Lower leg skin (tissue), 4 donors: Measurements from ENCODE around the gene FNDC3B. TPM values are rescaled to one million over a fixed set of nuclear protein-coding genes. Genes with fewer than 3 reads are reported as not detected.

Experiments used
- DNase-seq, 2 donors: peaks; one replicate each; pipeline ENCODE4 v3.0.0-alpha.2; 2019; ENCODE audit warnings: low spot score in 2 of 2
- H3K4me3 ChIP-seq: fragments of 200-600 bp; sonication (generic); 2 replicates; pipeline ENCODE4 v1.5.1; 2017; ENCODE audit warnings: mild to moderate bottlenecking, low read depth; ENCODE audit not compliant: poor library complexity, severe bottlenecking
- POLR2A ChIP-seq, 2 donors: fragments of 450-650 bp; IDR thresholded peaks; one replicate each; pipeline ENCODE4 v1.6.1; 2016 to 2017; ENCODE audit warnings: antibody characterized with exemption in 2 of 2, mild to moderate bottlenecking in 1 of 2, moderate library complexity in 1 of 2
- WGBS, 2 donors: methylation state at CpG; one replicate each; pipeline ENCODE4 v1.1.5; 2018; 5-methylcytosine and 5-hydroxymethylcytosine counted together
- intact Hi-C: fragments of 100-400 bp; cut with DNase I; formaldehyde crosslinking; loops from one replicate; pipeline ENCODE4 v1.15.0; 2023; ENCODE audit warnings: low total_unique reads
- total RNA-seq, 4 donors: library from RNA; depleted of rRNA; stranded (reverse); fragments of >200 nt; gene quantifications; one replicate each; pipeline ENCODE4 v1.1.0, GENCODE V29; 2016
- TF ChIP-seq, protein P1 (sequence below), 3 donors: fragments of 450-650 bp; IDR thresholded peaks; one replicate each; pipeline ENCODE4 v1.5.1; 2016; ENCODE audit warnings: antibody characterized with exemption in 3 of 3, mild to moderate bottlenecking in 3 of 3, moderate library complexity in 2 of 3

FNDC3B gene
- total RNA-seq, 4 donors from 2014 or later: 22.9 to 39.3 (median 23.2) TPM

DNA sequence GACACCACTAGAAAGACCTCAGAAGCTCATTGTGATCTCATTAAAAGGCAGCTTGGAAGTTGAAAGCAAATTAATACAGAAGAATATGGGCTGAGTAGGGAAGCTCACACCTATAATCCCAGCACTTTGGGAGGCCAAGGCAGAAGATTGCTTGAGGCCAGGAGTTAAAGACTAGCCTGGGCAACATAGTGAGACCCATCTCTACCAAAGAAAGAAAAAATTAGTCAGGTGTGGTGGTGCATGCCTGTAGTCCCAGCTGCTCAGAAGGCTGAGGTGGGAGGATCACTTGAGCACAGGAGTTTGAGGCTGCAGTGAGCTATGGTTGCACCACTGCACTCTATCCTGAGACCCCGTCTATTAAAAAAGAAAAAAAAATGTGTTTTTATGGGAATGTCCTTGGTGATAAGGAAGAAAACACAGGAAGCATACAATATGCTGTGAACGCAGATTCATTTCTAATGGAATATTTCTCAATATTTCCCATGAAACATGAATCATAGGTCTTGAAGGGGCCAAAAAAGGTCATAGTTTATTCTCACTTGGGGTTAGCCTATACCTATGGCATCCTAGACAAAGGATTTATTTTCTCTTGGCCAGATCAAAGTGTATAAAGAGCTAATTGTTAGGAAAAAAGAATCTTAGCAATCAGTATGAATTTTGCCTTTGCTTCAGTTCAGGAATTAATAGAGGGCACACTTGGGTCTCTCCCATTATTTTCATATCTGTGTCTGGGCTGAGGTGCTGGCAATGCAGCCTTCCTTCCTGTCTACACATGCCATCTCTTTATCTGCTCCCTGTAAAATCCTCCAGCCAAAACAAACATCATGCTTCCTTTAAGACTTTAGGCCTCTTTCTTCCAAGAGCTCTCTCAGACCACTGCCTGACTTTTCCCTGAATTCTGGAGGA lies 98.2 kb downstream of the FNDC3B start:
- intact Hi-C loops: no loop called here
- H3K4me3 ChIP-seq: no peak overlapping the region
- no peak for DNase-seq
- no peak for TF ChIP-seq POLR2A (IDR thresholded peaks at IDR 0.05)
- TF ChIP-seq, protein P1, sequence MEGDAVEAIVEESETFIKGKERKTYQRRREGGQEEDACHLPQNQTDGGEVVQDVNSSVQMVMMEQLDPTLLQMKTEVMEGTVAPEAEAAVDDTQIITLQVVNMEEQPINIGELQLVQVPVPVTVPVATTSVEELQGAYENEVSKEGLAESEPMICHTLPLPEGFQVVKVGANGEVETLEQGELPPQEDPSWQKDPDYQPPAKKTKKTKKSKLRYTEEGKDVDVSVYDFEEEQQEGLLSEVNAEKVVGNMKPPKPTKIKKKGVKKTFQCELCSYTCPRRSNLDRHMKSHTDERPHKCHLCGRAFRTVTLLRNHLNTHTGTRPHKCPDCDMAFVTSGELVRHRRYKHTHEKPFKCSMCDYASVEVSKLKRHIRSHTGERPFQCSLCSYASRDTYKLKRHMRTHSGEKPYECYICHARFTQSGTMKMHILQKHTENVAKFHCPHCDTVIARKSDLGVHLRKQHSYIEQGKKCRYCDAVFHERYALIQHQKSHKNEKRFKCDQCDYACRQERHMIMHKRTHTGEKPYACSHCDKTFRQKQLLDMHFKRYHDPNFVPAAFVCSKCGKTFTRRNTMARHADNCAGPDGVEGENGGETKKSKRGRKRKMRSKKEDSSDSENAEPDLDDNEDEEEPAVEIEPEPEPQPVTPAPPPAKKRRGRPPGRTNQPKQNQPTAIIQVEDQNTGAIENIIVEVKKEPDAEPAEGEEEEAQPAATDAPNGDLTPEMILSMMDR (IDR thresholded peaks at IDR 0.05): no peak
- 36 to 42% methylated on average over 2 of the region's 2 CpGs for whole genome bisulfite sequencing, 2 donors

DNA sequence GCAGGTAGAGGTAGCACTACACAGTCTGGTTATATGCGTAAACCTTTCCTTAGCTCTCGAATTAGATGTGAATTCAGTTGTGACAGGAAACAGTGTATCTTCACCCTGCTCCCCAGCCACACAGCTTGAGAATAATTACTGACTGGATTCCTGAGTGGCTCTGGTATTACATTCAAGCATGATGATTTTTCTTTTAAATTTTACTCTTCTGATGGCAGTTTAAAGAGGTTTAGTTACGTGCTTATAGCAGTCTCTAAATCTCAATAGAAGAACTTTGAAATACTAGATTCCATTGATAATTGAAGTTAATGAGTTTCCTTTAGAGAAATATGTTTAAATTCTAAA lies 98.8 kb downstream of the FNDC3B start:
- intact Hi-C loops: no loop called here
- TF ChIP-seq POLR2A (IDR thresholded peaks at IDR 0.05): no peak
- TF ChIP-seq, protein P1 (IDR thresholded peaks at IDR 0.05): no peak
- no peak overlapping the region for H3K4me3 ChIP-seq
- 41 to 46% methylated on average over 3 of the region's 3 CpGs for WGBS, 2 donors
- no peak for DNase-seq

DNA sequence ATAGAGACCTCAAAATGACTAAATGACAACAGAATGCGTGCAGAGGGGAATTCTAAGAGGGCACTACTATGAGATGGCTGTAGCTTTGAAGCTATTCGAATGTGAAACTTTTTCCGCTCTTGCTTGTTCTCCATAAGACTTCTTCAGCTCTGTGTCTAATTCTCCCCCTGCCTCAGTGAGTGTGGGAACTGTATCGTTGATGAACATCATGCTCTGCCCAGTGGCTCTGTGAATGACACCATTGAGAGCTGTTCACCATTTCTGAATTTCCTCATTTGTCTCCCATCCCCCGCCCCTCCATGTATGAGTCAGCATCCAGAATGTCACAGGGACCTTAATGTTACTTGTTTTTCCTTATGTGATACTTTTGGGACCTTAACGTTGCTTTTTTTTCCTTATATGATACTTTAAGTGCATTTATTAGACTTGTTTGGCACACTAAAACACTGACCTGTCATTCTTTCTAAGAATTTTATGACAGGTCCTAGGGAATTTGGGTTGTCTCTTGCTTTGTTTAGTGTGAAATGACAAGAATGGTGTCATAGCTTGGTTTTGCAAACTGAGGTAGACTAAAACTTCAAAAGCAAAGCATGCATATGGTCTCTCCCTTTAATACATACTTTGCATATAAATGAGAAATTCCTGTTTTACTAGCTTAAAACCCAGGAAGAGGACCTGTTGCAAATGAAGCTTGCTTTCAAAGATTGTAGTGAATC lies 99.6 kb downstream of the FNDC3B start:
- no peak overlapping the region for H3K4me3 ChIP-seq
- 62% methylated on average over 6 of the region's 6 CpGs for WGBS, 2 donors
- TF ChIP-seq POLR2A (IDR thresholded peaks at IDR 0.05): no peak
- TF ChIP-seq, protein P1 (IDR thresholded peaks at IDR 0.05): no peak
- peak in 1 of 2 donors; percentile 72 for DNase-seq
- intact Hi-C loops: no loop called here

DNA sequence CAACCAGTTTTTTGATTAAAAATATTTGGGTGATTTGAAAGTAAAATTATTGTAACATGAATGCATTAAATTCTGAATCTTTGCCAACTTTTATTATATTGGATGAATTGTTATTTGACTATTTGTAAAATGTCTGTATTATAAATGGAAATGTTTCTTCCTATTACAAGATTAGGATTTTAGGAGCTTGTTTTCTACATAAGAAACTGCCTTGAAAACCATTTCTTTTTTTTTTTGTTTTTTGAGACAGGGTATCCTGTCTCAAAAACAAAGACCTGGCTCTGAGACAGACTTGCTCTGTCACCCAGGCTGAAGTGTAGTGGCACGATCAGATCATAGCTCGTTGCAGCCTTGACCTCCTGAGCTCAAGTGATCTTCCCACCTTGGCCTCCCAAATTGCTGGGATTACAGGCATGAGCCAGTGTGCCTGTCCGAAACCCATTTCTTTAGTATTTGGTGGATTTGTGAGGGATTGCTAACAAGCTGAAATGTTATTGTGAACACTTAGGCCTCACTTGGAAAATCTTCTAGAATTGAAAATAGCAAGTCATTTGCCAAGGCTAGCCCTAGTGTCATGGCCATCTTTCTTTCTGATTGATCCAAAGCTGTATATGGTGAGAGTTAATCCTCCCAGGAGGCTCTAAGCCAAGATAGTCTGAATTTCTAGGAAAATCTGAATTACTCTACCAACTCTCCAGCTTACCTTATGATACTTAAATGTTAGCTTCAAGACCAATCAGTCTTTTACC lies 100.3 kb downstream of the FNDC3B start:
- H3K4me3 ChIP-seq: no peak overlapping the region
- WGBS, 2 donors: 65 to 70% methylated on average over 3 of the region's 3 CpGs
- no peak for DNase-seq
- TF ChIP-seq, protein P1 (IDR thresholded peaks at IDR 0.05): no peak
- intact Hi-C loops: no loop called here

DNA sequence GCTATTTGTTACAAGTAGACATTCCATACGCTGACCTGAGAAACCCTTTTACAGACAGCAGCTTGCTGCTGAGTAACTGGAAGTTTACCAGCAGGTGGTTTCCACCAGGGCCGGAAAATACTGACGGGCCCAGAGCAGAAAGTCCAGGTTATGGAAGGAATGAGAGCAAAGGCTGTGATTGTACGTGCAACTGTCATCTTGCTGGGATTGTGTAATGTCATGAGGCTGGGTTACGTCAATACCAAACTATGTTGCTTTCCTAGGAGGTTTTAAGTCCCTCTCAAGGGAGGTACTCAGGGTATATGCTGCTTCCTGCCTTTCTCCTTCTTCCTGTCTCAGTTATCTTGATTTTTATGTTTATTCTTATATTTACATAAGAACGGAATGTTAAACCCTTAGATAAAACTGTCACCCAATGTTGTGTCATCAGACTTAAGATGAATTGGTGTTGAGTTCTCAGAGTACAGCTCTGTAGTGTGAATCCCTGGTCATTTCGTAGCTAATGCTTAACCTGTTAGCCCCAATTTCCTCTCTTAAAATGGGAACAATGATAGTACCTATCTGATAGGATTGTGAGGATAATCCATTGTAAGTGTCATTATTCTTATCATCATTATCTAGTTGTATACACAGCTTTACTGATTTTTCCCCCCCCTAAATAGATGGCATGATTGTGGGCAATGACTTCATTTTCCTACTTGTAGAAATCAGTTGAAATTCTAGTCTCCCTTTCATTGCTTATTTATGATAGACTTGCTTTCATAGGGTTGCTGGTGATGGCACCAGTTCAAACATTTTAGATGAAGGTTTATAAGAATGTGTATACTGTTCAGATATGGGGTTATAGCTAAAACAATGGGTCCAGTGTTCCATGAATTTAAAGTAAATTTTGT lies 101.4 kb downstream of the FNDC3B start:
- intact Hi-C loops: no loop called here
- 37 to 39% methylated on average over 7 of the region's 7 CpGs for WGBS, 2 donors

More for the DNA sequence above, 101.4 kb downstream of the FNDC3B start:
- H3K4me3 ChIP-seq: no peak overlapping the region
- no peak for DNase-seq
- TF ChIP-seq, protein P1 (IDR thresholded peaks at IDR 0.05): no peak
- no peak for TF ChIP-seq POLR2A (IDR thresholded peaks at IDR 0.05)
